Liver (tissue), 9 donors: ENCODE data around the gene PITPNC1. TPM values are rescaled to one million over a fixed set of nuclear protein-coding genes. Genes with fewer than 3 reads are reported as not detected.

Source experiments
- DNase-seq: peaks from one replicate; pipeline ENCODE4 v3.0.0-alpha.2; 2017; ENCODE audit warnings: low spot score
- H3K27ac ChIP-seq, 2 donors: one replicate each; pipeline ENCODE4 v1.7.0; 2013; ENCODE audit warnings: inconsistent platforms in 2 of 2, low read length in 2 of 2, control low read depth in 1 of 2, low read depth in 1 of 2, mild to moderate bottlenecking in 1 of 2
- H3K27me3 ChIP-seq, 4 donors: one replicate each; pipeline versions ENCODE4 v1.6.1 to v1.7.0; 2013; ENCODE audit warnings: low read length in 3 of 4, inconsistent platforms in 1 of 4, mild to moderate bottlenecking in 1 of 4, moderate library complexity in 1 of 4; ENCODE audit not compliant: control insufficient read depth in 4 of 4, insufficient read depth in 4 of 4
- H3K36me3 ChIP-seq, 4 donors: one replicate each; pipeline versions ENCODE4 v1.6.1 to v1.7.0; 2013; ENCODE audit warnings: low read length in 3 of 4, mild to moderate bottlenecking in 3 of 4, low read depth in 1 of 4, moderate library complexity in 1 of 4; ENCODE audit not compliant: control insufficient read depth in 4 of 4, insufficient read depth in 3 of 4
- H3K4me1 ChIP-seq, 4 donors: one replicate each; pipeline versions ENCODE4 v1.6.1 to v1.7.0; 2013; ENCODE audit warnings: low read length in 3 of 4, mild to moderate bottlenecking in 3 of 4, moderate library complexity in 1 of 4; ENCODE audit not compliant: control insufficient read depth in 4 of 4, insufficient read depth in 4 of 4
- H3K4me3 ChIP-seq, 3 donors: one replicate each; pipeline versions ENCODE4 v1.6.1 to v1.7.0; 2013; ENCODE audit warnings: low read length in 3 of 3, control low read depth in 1 of 3, low read depth in 1 of 3, mild to moderate bottlenecking in 1 of 3
- H3K9ac ChIP-seq, 2 donors: one replicate each; pipeline ENCODE4 v1.7.0; 2013; ENCODE audit warnings: low read length in 2 of 2, mild to moderate bottlenecking in 2 of 2, moderate library complexity in 2 of 2, control low read depth in 1 of 2, low read depth in 1 of 2
- H3K9me3 ChIP-seq, 4 donors: one replicate each; pipeline versions ENCODE4 v1.6.1 to v1.7.0; 2013; ENCODE audit warnings: low read length in 3 of 4; ENCODE audit not compliant: control insufficient read depth in 4 of 4
- CTCF ChIP-seq: fragments of 150-350 bp; IDR thresholded peaks from 2 replicates; pipeline ENCODE4 v1.5.1; 2017; ENCODE audit warnings: improper control_type of control experiment, low read depth, low read length; ENCODE audit not compliant: missing input control
- EGR1 ChIP-seq, 2 donors: IDR thresholded peaks; 2 replicates each; pipeline ENCODE4 v1.6.1; 2016 to 2018; ENCODE audit warnings: antibody characterized with exemption in 2 of 2, low read depth in 2 of 2
- FOXA1 ChIP-seq: IDR thresholded peaks from 2 replicates; pipeline ENCODE4 v1.6.1; 2016; ENCODE audit warnings: antibody characterized with exemption
- FOXA2 ChIP-seq: IDR thresholded peaks from 2 replicates; pipeline ENCODE4 v1.6.1; 2016; ENCODE audit warnings: antibody characterized with exemption
- GABPA ChIP-seq, 2 donors: IDR thresholded peaks in 1 of 2; conservative IDR thresholded peaks in 1 of 2; 2 replicates each; pipeline ENCODE4 v1.6.1; 2016; ENCODE audit warnings: antibody characterized with exemption in 2 of 2, mild to moderate bottlenecking in 1 of 2, moderate library complexity in 1 of 2
- HNF4A ChIP-seq, 2 donors: conservative IDR thresholded peaks; 2 replicates each; pipeline ENCODE4 v1.6.1; 2016; ENCODE audit warnings: antibody characterized with exemption in 2 of 2, mild to moderate bottlenecking in 2 of 2
- HNF4G ChIP-seq: IDR thresholded peaks from 2 replicates; pipeline ENCODE4 v1.6.1; 2016; ENCODE audit warnings: antibody characterized with exemption
- JUND ChIP-seq, 2 donors: IDR thresholded peaks; 2 replicates each; pipeline ENCODE4 v1.6.1; 2016; ENCODE audit warnings: antibody characterized with exemption in 2 of 2
- NR2F2 ChIP-seq: IDR thresholded peaks from 2 replicates; pipeline ENCODE4 v1.6.1; 2016; ENCODE audit warnings: antibody characterized with exemption
- RAD21 ChIP-seq, 2 donors: IDR thresholded peaks; 2 replicates each; pipeline ENCODE4 v1.6.1; 2016; ENCODE audit warnings: antibody characterized with exemption in 2 of 2, mild to moderate bottlenecking in 2 of 2
- SP1 ChIP-seq: IDR thresholded peaks from 2 replicates; pipeline ENCODE4 v1.6.1; 2018; ENCODE audit warnings: antibody characterized with exemption, mild to moderate bottlenecking
- TAF1 ChIP-seq: conservative IDR thresholded peaks from 2 replicates; pipeline ENCODE4 v1.6.1; 2016; ENCODE audit warnings: antibody characterized with exemption, mild to moderate bottlenecking
- YY1 ChIP-seq: IDR thresholded peaks from 2 replicates; pipeline ENCODE4 v1.6.1; 2016; ENCODE audit warnings: antibody characterized with exemption, mild to moderate bottlenecking
- ZBTB33 ChIP-seq: IDR thresholded peaks from 2 replicates; pipeline ENCODE4 v1.6.1; 2016; ENCODE audit warnings: antibody characterized with exemption
- WGBS: extraction: QIAGEN DNeasy Blood & Tissue Kit; methylation state at CpG from one replicate; pipeline ENCODE4 v1.1.7; 2013; 5-methylcytosine and 5-hydroxymethylcytosine counted together
- polyA plus RNA-seq, 2 donors: library from polyadenylated mRNA; stranded (reverse) in 1 of 2; unstranded in 1 of 2; fragments of 200-250 nt in 1 of 2; fragments of >200 nt in 1 of 2; fragmentation: Nextera tagmentation in 1 of 2; extraction: Ambion mirVana in 1 of 2; gene quantifications; one replicate each; pipeline versions ENCODE4 v1.2.1 to v1.2.3, GENCODE V29; 2013 to 2015
- total RNA-seq, 2 donors: library from RNA; depleted of rRNA; stranded (reverse); fragments of >200 nt; gene quantifications; one replicate each; pipeline ENCODE4 v1.2.3, GENCODE V29; 2014
- TF ChIP-seq, protein P1 (sequence below): IDR thresholded peaks from 2 replicates; pipeline ENCODE4 v1.6.1; 2016; ENCODE audit warnings: antibody characterized with exemption
- TF ChIP-seq, protein P2 (sequence below): IDR thresholded peaks from 2 replicates; pipeline ENCODE4 v1.6.1; 2016; ENCODE audit warnings: antibody characterized with exemption, mild to moderate bottlenecking
- donor health status: healthy.
- donor health status: healthy.
- donor health status: healthy.
- donor health status: healthy.
- donor health status: healthy.

The PITPNC1 gene
- total and polyA plus RNA-seq, 4 donors, result 2.3 to 10.2 (median 5.7) TPM

DNA sequence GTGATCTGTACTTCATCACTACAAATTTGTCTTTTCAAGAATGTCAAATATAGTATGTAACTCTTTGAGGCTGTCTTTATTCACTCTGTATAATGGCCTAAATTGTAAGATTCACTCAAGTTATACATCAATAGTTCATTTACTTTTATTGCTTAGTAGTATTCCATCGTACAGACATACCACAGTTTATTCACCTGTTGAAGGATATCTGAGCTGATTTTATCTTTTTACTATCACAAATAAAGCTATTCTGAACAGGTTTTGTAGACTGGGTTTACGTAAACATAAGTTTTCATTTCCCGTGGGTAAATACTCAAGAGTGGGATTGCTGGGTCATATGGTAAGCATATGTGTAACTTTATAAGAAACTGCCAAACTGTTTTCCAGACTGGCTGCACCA, 29.3 kb upstream of the PITPNC1 start:
- Histone ChIP-seq H3K9ac (no peak overlapping the region), H3K4me3 (no peak overlapping the region), H3K27ac (no peak overlapping the region), H3K4me1 (no peaks in the 10 kb centered on the region), H3K36me3 (peaks cover 11 to 76% (median 57%) of the 10 kb centered on the region in 4 donors), H3K27me3 (no peaks in the 10 kb centered on the region), H3K9me3 (no peaks in the 10 kb centered on the region)
- no peak for TF ChIP-seq FOXA1
- 98% methylated on average over 3 of the region's 3 CpGs for WGBS
- DNase-seq, result no peak

DNA sequence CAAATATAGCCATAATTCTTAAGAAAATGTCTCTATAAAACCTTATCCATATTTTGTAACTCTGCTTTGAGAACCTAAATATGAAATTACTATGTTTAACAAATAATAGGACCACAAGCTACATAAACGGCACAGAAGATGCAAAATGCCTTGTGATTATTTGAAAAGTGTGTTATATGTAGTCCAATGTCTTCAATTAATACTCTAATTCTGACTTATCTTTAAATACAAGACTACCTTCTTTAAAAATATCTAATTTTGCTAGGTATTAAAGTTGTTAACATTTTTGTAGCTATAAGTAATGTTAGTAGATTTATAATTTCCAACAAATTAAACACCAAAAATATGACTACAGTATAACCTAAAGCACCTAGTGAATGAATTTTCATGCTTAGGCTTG, 27.7 kb upstream of the PITPNC1 start:
- H3K36me3 ChIP-seq, result peaks cover 11 to 72% (median 54%) of the 10 kb centered on the region in 4 donors
- H3K4me3 ChIP-seq, result no peak overlapping the region
- no peak for TF ChIP-seq ZBTB33
- TF ChIP-seq EGR1 (IDR thresholded peaks at IDR 0.05; ENCODE audit: low read depth in 2 of 2), result no peak
- no peak for TF ChIP-seq HNF4G
- TF ChIP-seq NR2F2, result no peak
- TF ChIP-seq, protein P1, sequence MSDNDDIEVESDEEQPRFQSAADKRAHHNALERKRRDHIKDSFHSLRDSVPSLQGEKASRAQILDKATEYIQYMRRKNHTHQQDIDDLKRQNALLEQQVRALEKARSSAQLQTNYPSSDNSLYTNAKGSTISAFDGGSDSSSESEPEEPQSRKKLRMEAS, result no peak
- no peak for TF ChIP-seq JUND (IDR thresholded peaks at IDR 0.05)
- no peak for TF ChIP-seq CTCF
- no peak for TF ChIP-seq SP1
- no peak for TF ChIP-seq YY1
- no peak overlapping the region for H3K9ac ChIP-seq
- no peaks in the 10 kb centered on the region for H3K4me1 ChIP-seq
- H3K27ac ChIP-seq, result no peak overlapping the region
- H3K9me3 ChIP-seq, result no peaks in the 10 kb centered on the region
- no peak for DNase-seq
- no peaks in the 10 kb centered on the region for H3K27me3 ChIP-seq
- 95% methylated on average over 1 of the region's 1 CpG for WGBS

DNA sequence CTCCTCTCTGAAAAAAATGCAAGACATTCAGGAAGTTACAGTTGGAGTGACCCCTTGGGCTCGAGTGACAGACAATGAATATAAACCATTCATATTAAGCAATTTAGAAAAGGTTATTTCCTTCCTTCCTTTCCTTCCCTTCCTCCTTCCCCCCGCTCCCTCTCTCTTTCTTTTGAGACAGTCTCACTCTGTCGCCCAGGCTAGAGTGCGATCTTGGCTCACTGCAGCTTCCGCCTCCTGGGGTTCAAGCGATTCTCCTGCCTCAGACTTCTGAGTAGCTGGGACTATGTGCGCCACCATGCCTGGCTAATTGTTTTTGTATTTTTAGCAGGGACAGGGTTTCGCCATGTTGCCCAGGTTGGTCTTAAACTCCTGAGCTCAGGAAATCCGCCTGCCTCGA, 23.9 kb upstream of the PITPNC1 start:
- DNase-seq, result no peak
- no peaks in the 10 kb centered on the region for H3K27me3 ChIP-seq
- 81% methylated on average over 10 of the region's 10 CpGs for WGBS
- no peak overlapping the region for H3K9ac ChIP-seq
- peaks cover 10 to 57% (median 41%) of the 10 kb centered on the region in 4 donors for H3K36me3 ChIP-seq
- no peaks in the 10 kb centered on the region for H3K9me3 ChIP-seq
- no peaks in the 10 kb centered on the region for H3K4me1 ChIP-seq
- TF ChIP-seq ZBTB33, result no peak
- TF ChIP-seq RAD21 (IDR thresholded peaks at IDR 0.05), result no peak
- no peak for TF ChIP-seq HNF4G
- TF ChIP-seq, protein P2, sequence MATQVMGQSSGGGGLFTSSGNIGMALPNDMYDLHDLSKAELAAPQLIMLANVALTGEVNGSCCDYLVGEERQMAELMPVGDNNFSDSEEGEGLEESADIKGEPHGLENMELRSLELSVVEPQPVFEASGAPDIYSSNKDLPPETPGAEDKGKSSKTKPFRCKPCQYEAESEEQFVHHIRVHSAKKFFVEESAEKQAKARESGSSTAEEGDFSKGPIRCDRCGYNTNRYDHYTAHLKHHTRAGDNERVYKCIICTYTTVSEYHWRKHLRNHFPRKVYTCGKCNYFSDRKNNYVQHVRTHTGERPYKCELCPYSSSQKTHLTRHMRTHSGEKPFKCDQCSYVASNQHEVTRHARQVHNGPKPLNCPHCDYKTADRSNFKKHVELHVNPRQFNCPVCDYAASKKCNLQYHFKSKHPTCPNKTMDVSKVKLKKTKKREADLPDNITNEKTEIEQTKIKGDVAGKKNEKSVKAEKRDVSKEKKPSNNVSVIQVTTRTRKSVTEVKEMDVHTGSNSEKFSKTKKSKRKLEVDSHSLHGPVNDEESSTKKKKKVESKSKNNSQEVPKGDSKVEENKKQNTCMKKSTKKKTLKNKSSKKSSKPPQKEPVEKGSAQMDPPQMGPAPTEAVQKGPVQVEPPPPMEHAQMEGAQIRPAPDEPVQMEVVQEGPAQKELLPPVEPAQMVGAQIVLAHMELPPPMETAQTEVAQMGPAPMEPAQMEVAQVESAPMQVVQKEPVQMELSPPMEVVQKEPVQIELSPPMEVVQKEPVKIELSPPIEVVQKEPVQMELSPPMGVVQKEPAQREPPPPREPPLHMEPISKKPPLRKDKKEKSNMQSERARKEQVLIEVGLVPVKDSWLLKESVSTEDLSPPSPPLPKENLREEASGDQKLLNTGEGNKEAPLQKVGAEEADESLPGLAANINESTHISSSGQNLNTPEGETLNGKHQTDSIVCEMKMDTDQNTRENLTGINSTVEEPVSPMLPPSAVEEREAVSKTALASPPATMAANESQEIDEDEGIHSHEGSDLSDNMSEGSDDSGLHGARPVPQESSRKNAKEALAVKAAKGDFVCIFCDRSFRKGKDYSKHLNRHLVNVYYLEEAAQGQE, result no peak
- no peak for TF ChIP-seq FOXA2
- TF ChIP-seq GABPA (IDR thresholded peaks at IDR 0.05 in 1 of 2, conservative IDR thresholded peaks at IDR 0.05 in 1 of 2), result no peak
- no peak for TF ChIP-seq TAF1
- TF ChIP-seq NR2F2, result no peak
- no peak for TF ChIP-seq HNF4A (conservative IDR thresholded peaks at IDR 0.05)
- TF ChIP-seq, protein P1, result no peak
- no peak for TF ChIP-seq YY1
- no peak for TF ChIP-seq FOXA1
- TF ChIP-seq SP1, result no peak
- no peak overlapping the region for H3K4me3 ChIP-seq
- no peak overlapping the region for H3K27ac ChIP-seq
